Stimulated activated CD8-positive, alpha-beta memory T cell treated with anti-CD3 and anti-CD28 coated beads, Interleukin-12 subunit alpha, Interleukin-12 subunit beta, amount 100 ng/mL, for 1 hour (primary cell): ENCODE results near the gene BRAT1.
A peak's percentile ranks its signal among the peaks of the same experiment; 100 is the strongest.

Experiments used
- DNase-seq: peaks from one replicate; pipeline ENCODE4 v3.0.0-alpha.2; 2020; ENCODE audit warnings: low read depth

BRAT1 gene

GRCh38 chr7:2523461-2523936, 31.8 kb downstream of the BRAT1 start:
- no peak for DNase-seq

- no peak for DNase-seq
These were observed 32.4 kb downstream of the BRAT1 start for GRCh38 chr7:2522780-2523433.

- peak; percentile 60 for DNase-seq
These were observed 33.3 kb downstream of the BRAT1 start for GRCh38 chr7:2521952-2522591.

- no peak for DNase-seq
These were observed 34.0 kb downstream of the BRAT1 start for GRCh38 chr7:2521341-2521745.

GRCh38 chr7:2520761-2521290, 34.5 kb downstream of the BRAT1 start:
- DNase-seq: no peak

- no peak for DNase-seq
These were observed 35.1 kb downstream of the BRAT1 start for GRCh38 chr7:2520131-2520760.

GRCh38 chr7:2519119-2519930, 36.0 kb downstream of the BRAT1 start, which contains the start of gene LFNG:
Gene LFNG, plus strand, starts transcription at chr7:2519774. Its CDS starts 88 bp downstream, at chr7:2519862.
- DNase-seq: peak; percentile 74

- DNase-seq: no peak
These were observed 36.6 kb downstream of the BRAT1 start for GRCh38 chr7:2518737-2519118.

- no peak for DNase-seq
These were observed 37.4 kb downstream of the BRAT1 start for GRCh38 chr7:2517678-2518507.

- no peak for DNase-seq
These were observed 38.3 kb downstream of the BRAT1 start for GRCh38 chr7:2517026-2517425.

GRCh38 chr7:2516194-2516555, 39.1 kb downstream of the BRAT1 start:
- no peak for DNase-seq

GRCh38 chr7:2515424-2516193, 39.7 kb downstream of the BRAT1 start:
- DNase-seq: no peak

GRCh38 chr7:2514473-2515423, 40.6 kb downstream of the BRAT1 start:
- DNase-seq: no peak

- no peak for DNase-seq
These were observed 41.6 kb downstream of the BRAT1 start for GRCh38 chr7:2513702-2514101.

- DNase-seq: no peak
These were observed 42.6 kb downstream of the BRAT1 start for GRCh38 chr7:2512713-2513112.

- DNase-seq: no peak
These were observed 43.1 kb downstream of the BRAT1 start for GRCh38 chr7:2512179-2512661.

- no peak for DNase-seq
These were observed 43.6 kb downstream of the BRAT1 start for GRCh38 chr7:2511769-2512168.

- DNase-seq: no peak
These were observed 44.2 kb downstream of the BRAT1 start for GRCh38 chr7:2510909-2511768.
